GM18909 (cell line): Measurements from ENCODE around the gene FXYD6.

Experiments
- ATAC-seq: cut with Tn5 transposase; IDR thresholded peaks from one replicate; pipeline ENCODE4 v1.9.1; 2021; ENCODE audit warnings: mild to moderate bottlenecking; ENCODE audit not compliant: unreplicated experiment, poor library complexity

The FXYD6 gene

DNA sequence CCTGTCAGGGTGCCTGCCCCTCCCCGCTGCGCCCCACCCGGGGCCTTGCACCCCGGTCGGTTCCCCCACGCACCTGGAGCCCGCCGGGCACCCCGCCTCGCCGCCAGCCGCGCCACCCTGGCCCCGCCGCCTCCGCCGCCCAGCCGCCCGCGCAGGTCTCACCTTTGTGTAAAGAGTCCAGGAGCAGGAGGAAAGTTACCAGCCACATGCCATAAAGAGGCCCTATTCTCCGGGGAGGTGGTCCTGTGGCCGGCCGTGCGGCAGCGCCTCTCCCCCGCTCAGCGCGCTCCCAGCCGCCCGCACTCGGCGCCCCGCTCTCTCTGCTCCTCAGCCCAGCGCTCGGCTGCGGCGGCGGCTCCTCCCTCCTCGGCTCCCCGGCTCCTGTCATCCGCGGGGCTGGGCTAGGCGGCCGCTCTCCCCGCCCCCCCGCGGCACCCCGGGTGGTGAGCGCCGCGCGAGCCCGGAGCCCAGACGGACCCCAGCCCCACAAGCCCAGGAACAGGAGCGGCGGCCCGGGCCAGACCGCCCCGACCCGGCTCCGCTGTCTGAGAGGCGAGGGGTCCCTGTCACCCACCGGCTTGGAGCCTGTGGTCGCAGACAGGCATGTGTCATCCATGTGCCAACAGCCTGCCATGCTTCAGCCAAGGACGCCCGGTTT is 79.5 kb downstream of the FXYD6 start, which contains the start of gene DSCAML1:
DSCAML1 (minus strand) TSS at position 345 of the 658 bp plus-strand sequence; CDS start at position 208, 137 bp downstream.
- no peak for ATAC-seq

DNA sequence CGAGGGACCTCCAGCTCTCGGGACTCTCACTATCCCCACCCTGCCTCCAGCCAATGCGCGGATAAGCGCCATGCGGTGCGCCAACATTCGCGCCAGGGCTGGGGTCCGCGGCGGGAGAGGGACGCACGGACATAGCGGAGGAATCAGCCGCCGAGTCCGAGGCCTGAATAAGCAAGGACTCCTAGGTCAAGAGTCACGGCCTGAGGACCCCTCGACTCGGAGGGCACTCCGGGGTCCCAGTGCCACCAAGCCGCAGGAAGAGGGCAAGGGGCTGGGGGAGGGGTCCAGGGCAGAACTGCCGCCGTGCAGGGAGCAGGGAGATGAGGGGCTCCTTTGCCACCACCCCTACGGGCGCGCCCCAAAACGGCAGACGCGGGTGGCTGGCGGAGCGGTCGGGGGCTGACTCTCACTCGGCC is 80.0 kb downstream of the FXYD6 start:
- no peak for ATAC-seq

DNA sequence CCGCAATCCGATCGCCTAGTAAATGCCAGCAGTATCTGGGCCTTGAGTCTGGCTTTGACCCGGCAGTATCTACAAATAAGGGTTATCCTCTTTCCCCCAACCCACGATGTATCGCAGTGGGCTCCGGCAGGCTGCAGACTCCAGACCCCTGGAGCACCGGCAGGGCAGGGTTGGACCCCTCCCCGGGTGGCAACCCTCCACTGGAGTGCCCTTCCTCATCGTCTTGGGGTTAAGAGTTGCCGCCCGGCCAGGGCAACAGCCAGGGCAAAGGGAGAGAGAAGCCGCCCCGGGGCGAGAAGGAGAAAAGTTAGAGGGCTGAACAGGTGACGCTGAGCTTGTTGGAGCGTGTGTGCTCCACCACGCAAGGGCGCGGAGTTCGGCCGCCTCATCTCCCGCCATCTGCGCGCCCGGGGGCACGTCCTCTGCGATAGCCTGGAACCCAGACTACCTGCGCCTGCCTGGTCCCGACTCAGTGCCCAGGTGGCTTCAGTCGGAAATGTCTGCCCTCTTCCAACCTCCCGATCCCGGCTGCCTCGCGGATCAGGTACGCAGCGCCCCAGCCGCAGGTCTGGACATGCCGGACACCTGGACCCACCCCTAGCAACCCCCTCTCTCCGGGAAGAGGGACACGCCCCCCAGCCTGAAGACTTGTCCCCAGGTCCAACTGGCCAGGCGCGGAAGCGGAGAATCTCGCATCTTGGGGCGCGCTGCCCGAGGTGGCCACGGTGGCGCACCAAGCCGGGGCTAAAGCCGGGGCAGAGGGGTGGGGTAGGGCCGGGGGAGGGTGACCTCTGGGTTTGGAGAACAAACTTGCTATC is 80.6 kb downstream of the FXYD6 start:
- no peak for ATAC-seq

DNA sequence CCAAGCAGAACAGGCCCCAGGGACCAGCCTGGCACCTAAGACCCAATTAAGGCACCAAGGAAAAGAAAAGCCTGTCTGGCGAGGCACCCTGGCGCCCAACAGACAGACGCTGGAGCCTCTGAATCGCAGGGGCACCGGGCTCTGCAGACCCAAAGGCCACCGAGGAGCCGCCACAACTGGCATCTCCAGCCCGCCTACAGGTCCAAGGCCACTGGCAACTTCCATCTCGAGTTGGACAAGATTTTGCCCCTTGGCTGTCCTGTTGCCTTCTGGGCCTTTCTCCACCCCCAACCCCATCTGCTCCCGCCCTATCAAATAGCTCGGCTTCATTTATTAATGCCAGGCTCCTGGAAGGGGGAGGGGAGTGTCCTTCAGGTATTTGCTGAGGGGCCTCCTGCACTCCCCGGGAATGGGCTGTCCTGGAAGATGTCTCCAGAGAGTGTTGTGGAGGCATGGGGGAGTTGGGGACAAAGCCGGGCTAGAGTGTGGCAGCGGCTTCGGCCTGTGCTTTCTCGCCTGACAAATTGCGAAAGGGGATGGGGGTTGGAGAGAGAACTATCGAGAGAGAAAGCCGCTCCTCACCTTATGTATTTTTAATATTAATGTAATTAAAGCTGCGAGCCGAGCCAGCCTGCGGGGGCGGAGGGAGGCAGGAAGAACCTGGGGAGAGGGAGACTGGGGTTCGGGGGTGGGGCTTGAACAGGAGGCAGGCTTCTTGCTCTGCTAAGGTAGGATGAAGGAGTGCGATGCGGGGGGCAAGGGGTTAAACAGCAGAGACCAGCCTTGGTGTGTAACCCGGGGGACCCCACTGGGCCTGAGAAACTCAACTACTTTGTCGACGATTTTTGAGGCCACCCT is 81.5 kb downstream of the FXYD6 start:
- no peak for ATAC-seq

DNA sequence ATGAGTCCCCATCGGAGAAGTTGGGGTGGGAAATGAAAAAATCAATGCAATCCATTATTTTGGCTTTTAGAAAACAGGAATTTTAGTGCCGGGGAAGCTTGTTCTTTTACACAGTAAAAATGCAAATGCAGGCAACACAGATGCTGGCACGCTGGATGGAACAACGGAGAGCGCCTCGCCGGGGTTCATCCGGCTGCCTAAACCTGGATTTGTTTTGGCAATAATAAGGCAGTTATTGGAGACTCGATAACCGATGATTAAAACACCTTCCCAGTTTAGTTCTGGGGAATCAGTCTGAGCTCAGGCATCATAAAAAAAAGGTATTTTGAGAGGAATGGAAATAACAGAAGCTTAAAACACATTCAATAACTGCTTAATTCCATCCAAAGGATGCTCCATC is 82.3 kb downstream of the FXYD6 start:
- no peak for ATAC-seq

DNA sequence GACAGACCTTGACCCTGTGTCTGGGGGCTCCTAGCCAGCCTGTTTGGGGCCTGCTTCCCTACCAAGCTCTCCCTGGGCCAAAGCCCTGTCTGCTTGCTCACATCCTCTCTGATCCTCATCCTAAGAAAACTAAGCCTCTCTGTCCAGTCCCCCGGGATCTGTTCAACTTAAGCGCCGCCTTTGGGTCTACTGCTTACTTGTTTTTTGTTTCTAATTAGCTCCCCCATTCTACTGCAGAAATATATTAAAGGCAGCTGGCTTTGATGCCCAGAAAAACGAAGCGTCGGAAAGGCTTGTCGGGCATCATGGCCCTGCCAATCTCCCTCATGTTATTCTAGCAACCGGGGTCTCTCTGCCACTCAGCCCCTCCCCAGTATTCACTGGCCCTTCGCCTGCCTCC is 82.9 kb downstream of the FXYD6 start:
- ATAC-seq: no peak

DNA sequence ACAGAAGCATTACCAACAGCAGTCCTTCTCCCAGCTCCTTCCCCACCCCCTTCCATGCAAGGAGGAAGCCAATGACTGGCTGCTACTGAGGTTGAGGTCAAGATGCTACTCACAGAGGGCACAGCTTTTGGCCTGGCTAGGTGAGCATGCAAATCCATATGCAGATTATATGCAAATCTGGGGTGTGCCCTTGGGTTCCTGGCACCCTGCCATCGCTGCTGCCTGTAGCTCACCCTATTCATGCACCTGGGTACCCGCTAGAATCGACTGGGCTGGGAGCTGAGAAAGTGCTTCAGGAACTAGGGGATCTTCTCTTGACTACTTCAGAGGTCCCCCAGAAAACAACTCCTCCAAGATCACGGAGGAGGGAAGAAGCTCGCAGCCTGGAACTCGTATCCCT is 83.5 kb downstream of the FXYD6 start:
- ATAC-seq: no peak

DNA sequence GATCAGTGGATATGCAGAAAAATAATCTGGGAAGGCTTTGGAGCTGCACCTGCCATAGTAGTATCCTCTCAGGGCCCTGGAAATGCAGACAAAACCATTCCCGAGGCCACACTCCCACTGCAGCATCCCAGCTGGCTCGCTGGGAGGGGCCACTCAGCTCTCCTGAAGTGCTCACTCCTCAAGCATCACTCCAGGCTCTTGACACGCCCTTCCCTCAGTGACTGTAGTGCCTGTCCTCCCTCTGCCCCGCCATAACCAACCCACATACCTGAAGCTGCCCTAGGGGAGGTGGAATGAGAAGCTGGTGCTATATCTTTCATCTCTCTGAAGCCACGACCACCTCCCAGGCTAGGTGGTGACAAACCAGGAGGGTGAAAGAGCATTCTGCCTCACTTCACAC is 84.2 kb downstream of the FXYD6 start:
- no peak for ATAC-seq

DNA sequence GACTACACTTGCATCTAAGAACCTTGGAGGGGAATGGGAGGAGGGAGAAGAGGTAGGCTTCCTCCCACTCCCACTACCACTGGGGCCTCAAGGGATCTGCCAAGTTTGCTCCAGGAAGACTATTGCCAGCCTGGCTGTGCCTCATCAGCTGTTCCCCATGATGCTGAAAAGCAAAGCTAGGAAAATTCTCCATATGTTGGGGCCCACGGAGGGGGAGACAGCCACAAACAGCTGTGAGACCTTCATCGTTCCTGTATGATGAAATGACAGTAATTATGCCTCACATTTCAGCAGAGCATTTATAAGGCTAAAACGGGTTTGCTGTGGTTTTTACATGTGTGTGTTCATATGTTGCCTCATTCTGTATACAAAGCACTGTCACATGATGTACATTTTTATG is 86.2 kb downstream of the FXYD6 start:
- ATAC-seq: no peak

DNA sequence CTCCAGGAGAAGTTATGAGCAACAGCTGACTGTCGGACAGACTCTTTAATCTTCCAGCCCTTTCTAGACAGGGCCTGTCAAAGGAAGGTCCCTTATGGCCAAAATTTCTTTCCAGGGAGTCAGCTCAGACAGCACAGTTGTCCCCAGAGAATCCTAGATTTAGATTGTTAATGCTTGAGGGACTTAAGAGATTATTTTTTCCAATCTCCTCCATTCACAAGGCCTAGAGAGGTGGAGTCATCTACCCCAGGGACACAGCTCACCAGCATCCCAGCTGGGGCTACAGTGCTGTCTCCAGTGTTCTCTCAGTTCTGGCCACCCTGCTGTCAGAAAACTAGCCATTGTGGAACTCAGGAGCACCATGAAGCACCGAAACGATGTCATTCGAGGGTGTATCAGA is 87.2 kb downstream of the FXYD6 start:
- ATAC-seq: no peak
